HEK293T (cell line): ENCODE results near the gene NDUFB11.

Source experiments
- ARNT ChIP-seq: fragments of 450-650 bp; IDR thresholded peaks from 2 replicates; pipeline ENCODE4 v1.6.1; 2017; ENCODE audit warnings: mild to moderate bottlenecking
- BHLHE40 ChIP-seq: fragments of 450-650 bp; IDR thresholded peaks from 2 replicates; pipeline ENCODE4 v1.6.1; 2016; ENCODE audit warnings: mild to moderate bottlenecking, moderate library complexity, borderline replicate concordance
- ELF4 ChIP-seq: fragments of 450-650 bp; IDR thresholded peaks from 2 replicates; pipeline ENCODE4 v1.6.1; 2017; ENCODE audit warnings: antibody characterized with exemption
- FOXA1 ChIP-seq: fragments of 450-650 bp; IDR thresholded peaks from 2 replicates; pipeline ENCODE4 v1.6.1; 2016; ENCODE audit warnings: mild to moderate bottlenecking
- FOXK2 ChIP-seq: fragments of 450-650 bp; IDR thresholded peaks from 2 replicates; pipeline ENCODE4 v1.6.1; 2016; ENCODE audit warnings: mild to moderate bottlenecking
- FOXM1 ChIP-seq: fragments of 450-650 bp; IDR thresholded peaks from 2 replicates; pipeline ENCODE4 v1.6.1; 2017; ENCODE audit warnings: mild to moderate bottlenecking, borderline replicate concordance
- HDGF ChIP-seq: fragments of 450-650 bp; IDR thresholded peaks from 2 replicates; pipeline ENCODE4 v1.6.1; 2017; ENCODE audit warnings: antibody characterized with exemption, borderline replicate concordance
- L3MBTL2 ChIP-seq: fragments of 450-650 bp; conservative IDR thresholded peaks from 2 replicates; pipeline ENCODE4 v1.6.1; 2016; ENCODE audit warnings: mild to moderate bottlenecking
- LEF1 ChIP-seq: fragments of 450-650 bp; IDR thresholded peaks from 2 replicates; pipeline ENCODE4 v1.6.1; 2017; ENCODE audit warnings: mild to moderate bottlenecking, borderline replicate concordance
- NFRKB ChIP-seq: fragments of 450-650 bp; IDR thresholded peaks from 2 replicates; pipeline ENCODE4 v1.6.1; 2016; ENCODE audit warnings: mild to moderate bottlenecking, moderate library complexity
- SP1 ChIP-seq: fragments of 450-650 bp; IDR thresholded peaks from 2 replicates; pipeline ENCODE4 v1.6.1; 2017
- SUZ12 ChIP-seq: fragments of 450-650 bp; IDR thresholded peaks from 2 replicates; pipeline ENCODE4 v1.6.1; 2016; ENCODE audit warnings: mild to moderate bottlenecking
- TARDBP ChIP-seq: fragments of 450-650 bp; IDR thresholded peaks from 2 replicates; pipeline ENCODE4 v1.6.1; 2016
- ZNF384 ChIP-seq: fragments of 450-650 bp; IDR thresholded peaks from 2 replicates; pipeline ENCODE4 v1.6.1; 2016

DNA sequence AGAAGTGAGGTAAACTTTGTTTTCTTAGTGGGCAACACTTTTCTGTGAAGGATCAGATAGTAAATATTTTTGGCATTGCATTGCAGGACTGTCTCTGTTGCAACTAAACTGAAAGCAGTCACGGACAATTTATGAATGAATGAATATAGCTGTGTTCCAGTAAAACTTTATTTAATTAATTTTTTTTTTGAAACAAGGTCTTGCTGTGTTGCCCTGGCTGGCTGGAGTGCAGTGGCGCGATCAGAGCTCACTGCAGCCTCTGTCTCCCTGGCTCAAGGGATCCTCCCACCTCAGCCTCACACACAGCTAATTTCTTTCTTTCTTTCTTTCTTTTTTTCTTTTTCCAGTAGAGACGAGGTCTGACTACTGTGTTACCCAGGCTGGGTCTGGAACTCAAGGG, 16.3 kb upstream of the NDUFB11 start:
- no peak for TF ChIP-seq LEF1
- TF ChIP-seq NFRKB: no peak
- TF ChIP-seq FOXM1: no peak
- TF ChIP-seq ARNT: no peak
- TF ChIP-seq FOXA1: no peak
- TF ChIP-seq BHLHE40: no peak
- TF ChIP-seq SP1: no peak
- TF ChIP-seq FOXK2: no peak
- TF ChIP-seq SUZ12: no peak
- TF ChIP-seq TARDBP: no peak
- TF ChIP-seq ZNF384: no peak
- no peak for TF ChIP-seq HDGF
- no peak for TF ChIP-seq ELF4
- no peak for TF ChIP-seq L3MBTL2
